Activated naive CD4-positive, alpha-beta T cell treated with anti-CD3 and anti-CD28 coated beads, Interleukin-2, amount 10 ng/mL, durations not matched to agents 7 days and 5 days (primary cell): Measurements from ENCODE around the gene RNF121.

ENCODE experiments used
- CTCF ChIA-PET: fragments of 350-600 bp; sonication (Branson Sonifier 250); formaldehyde crosslinking; loops from one replicate; lab custom pipeline; 2021; ENCODE audit warnings: antibody characterized with exemption; lab: Charles Lee
- DNase-seq: peaks from one replicate; pipeline ENCODE4 v3.0.0-alpha.2; 2020
- H3K27ac Mint-ChIP-seq: one replicate; pipeline ENCODE4 v1.8.0; 2021; ENCODE audit warnings: mild to moderate bottlenecking, moderate library complexity, mixed read lengths
- H3K27me3 Mint-ChIP-seq: one replicate; pipeline ENCODE4 v1.8.0; 2021; ENCODE audit warnings: mild to moderate bottlenecking, mixed read lengths
- H3K36me3 Mint-ChIP-seq: one replicate; pipeline ENCODE4 v1.8.0; 2021; ENCODE audit warnings: mixed read lengths
- H3K4me1 Mint-ChIP-seq: one replicate; pipeline ENCODE4 v1.8.0; 2021; ENCODE audit warnings: mixed read lengths
- H3K4me3 Mint-ChIP-seq: one replicate; pipeline ENCODE4 v1.8.0; 2021; ENCODE audit warnings: mild to moderate bottlenecking, moderate library complexity, mixed read lengths
- H3K9me3 Mint-ChIP-seq: one replicate; pipeline ENCODE4 v1.8.0; 2021; ENCODE audit warnings: mixed read lengths

The RNF121 gene

GRCh38 chr11:71949034-71949433, 20.2 kb downstream of the RNF121 start:
- CTCF ChIA-PET: no interaction called here
- Mint-ChIP-seq H3K4me1 (peaks cover 7% of the 10 kb centered on the region), H3K36me3 (no peaks in the 10 kb centered on the region), H3K9me3 (no peaks in the 10 kb centered on the region), H3K27me3 (no peaks in the 10 kb centered on the region), H3K27ac (no peak overlapping the region), H3K4me3 (no peak overlapping the region)
- DNase-seq: no peak

GRCh38 chr11:71951741-71952310, 23.0 kb downstream of the RNF121 start:
- CTCF ChIA-PET: no interaction called here
- H3K4me3 Mint-ChIP-seq: no peak overlapping the region
- H3K9me3 Mint-ChIP-seq: no peaks in the 10 kb centered on the region
- H3K4me1 Mint-ChIP-seq: peaks cover 7% of the 10 kb centered on the region
- no peak overlapping the region for H3K27ac Mint-ChIP-seq
- H3K27me3 Mint-ChIP-seq: no peaks in the 10 kb centered on the region
- no peaks in the 10 kb centered on the region for H3K36me3 Mint-ChIP-seq
- no peak for DNase-seq

- H3K27ac Mint-ChIP-seq: no peak overlapping the region
- CTCF ChIA-PET: no interaction called here
- no peak for DNase-seq
- no peaks in the 10 kb centered on the region for H3K4me1 Mint-ChIP-seq
- H3K9me3 Mint-ChIP-seq: no peaks in the 10 kb centered on the region
- H3K4me3 Mint-ChIP-seq: no peak overlapping the region
- H3K27me3 Mint-ChIP-seq: no peaks in the 10 kb centered on the region
- peaks cover 7% of the 10 kb centered on the region for H3K36me3 Mint-ChIP-seq
These were observed 27.1 kb downstream of the RNF121 start for GRCh38 chr11:71955898-71956456.

GRCh38 chr11:71962428-71963038, 33.7 kb downstream of the RNF121 start:
- Mint-ChIP-seq H3K27ac (no peak overlapping the region), H3K4me1 (peaks cover 5% of the 10 kb centered on the region), H3K9me3 (no peaks in the 10 kb centered on the region), H3K4me3 (no peak overlapping the region), H3K27me3 (no peaks in the 10 kb centered on the region), H3K36me3 (peaks cover 20% of the 10 kb centered on the region)
- DNase-seq: no peak
- CTCF ChIA-PET: no interaction called here

GRCh38 chr11:71963468-71963867, 34.6 kb downstream of the RNF121 start:
- DNase-seq: no peak
- no peaks in the 10 kb centered on the region for H3K27me3 Mint-ChIP-seq
- CTCF ChIA-PET: interaction anchor here (3.6 kb wide), 1 partner anchor 14 kb away, joined by 18 read pairs; no protein-coding TSS in a partner anchor
- no peaks in the 10 kb centered on the region for H3K9me3 Mint-ChIP-seq
- H3K36me3 Mint-ChIP-seq: peaks cover 22% of the 10 kb centered on the region
- no peak overlapping the region for H3K4me3 Mint-ChIP-seq
- peaks cover 5% of the 10 kb centered on the region for H3K4me1 Mint-ChIP-seq
- H3K27ac Mint-ChIP-seq: no peak overlapping the region

GRCh38 chr11:71964641-71965040, 35.8 kb downstream of the RNF121 start:
- H3K36me3 Mint-ChIP-seq: peaks cover 23% of the 10 kb centered on the region

GRCh38 chr11:71971680-71972079, 42.8 kb downstream of the RNF121 start:
- H3K9me3 Mint-ChIP-seq: no peaks in the 10 kb centered on the region
- CTCF ChIA-PET: no interaction called here
- DNase-seq: no peak
- no peaks in the 10 kb centered on the region for H3K4me1 Mint-ChIP-seq
- no peak overlapping the region for H3K27ac Mint-ChIP-seq
- H3K36me3 Mint-ChIP-seq: peaks cover 9% of the 10 kb centered on the region
- no peaks in the 10 kb centered on the region for H3K27me3 Mint-ChIP-seq
- no peak overlapping the region for H3K4me3 Mint-ChIP-seq

More at GRCh38 chr11:71964641-71965040, 35.8 kb downstream of the RNF121 start:
- no peak for DNase-seq
- Mint-ChIP-seq H3K27me3 (no peaks in the 10 kb centered on the region), H3K4me1 (peaks cover 5% of the 10 kb centered on the region), H3K9me3 (no peaks in the 10 kb centered on the region), H3K27ac (peak overlapping the region; percentile 49), H3K4me3 (no peak overlapping the region)
- CTCF ChIA-PET: interaction anchor here (0.6 to 3.6 kb wide), 3 partner anchors 10 to 761 kb away, joined by 3 to 18 read pairs (median 3); no protein-coding TSS in a partner anchor

GRCh38 chr11:71976551-71976950, 47.7 kb downstream of the RNF121 start:
- Mint-ChIP-seq H3K36me3 (peaks cover 4% of the 10 kb centered on the region), H3K4me1 (no peaks in the 10 kb centered on the region), H3K9me3 (no peaks in the 10 kb centered on the region), H3K27me3 (no peaks in the 10 kb centered on the region), H3K27ac (no peak overlapping the region), H3K4me3 (no peak overlapping the region)
- DNase-seq: no peak
- CTCF ChIA-PET: interaction anchor here (0.8 to 3.9 kb wide), 21 partner anchors 11 to 458 kb away, joined by 3 to 39 read pairs (median 9); partner anchors contain the start of genes CLPB and IL18BP

- no peak overlapping the region for H3K27ac Mint-ChIP-seq
- H3K27me3 Mint-ChIP-seq: no peaks in the 10 kb centered on the region
- CTCF ChIA-PET: interaction anchor here (0.9 to 3.9 kb wide), 29 partner anchors 11 to 458 kb away, joined by 3 to 39 read pairs (median 5); partner anchors contain the start of genes CLPB and IL18BP
- no peak overlapping the region for H3K4me3 Mint-ChIP-seq
- peaks cover 6% of the 10 kb centered on the region for H3K36me3 Mint-ChIP-seq
- no peaks in the 10 kb centered on the region for H3K4me1 Mint-ChIP-seq
- no peak for DNase-seq
- H3K9me3 Mint-ChIP-seq: no peaks in the 10 kb centered on the region
These were observed 48.2 kb downstream of the RNF121 start for GRCh38 chr11:71977090-71977489.

- no peaks in the 10 kb centered on the region for H3K27me3 Mint-ChIP-seq
- no peak overlapping the region for H3K4me3 Mint-ChIP-seq
- no peaks in the 10 kb centered on the region for H3K9me3 Mint-ChIP-seq
- no peak overlapping the region for H3K27ac Mint-ChIP-seq
- H3K36me3 Mint-ChIP-seq: peaks cover 8% of the 10 kb centered on the region
- no peaks in the 10 kb centered on the region for H3K4me1 Mint-ChIP-seq
- DNase-seq: peak; percentile 72
- CTCF ChIA-PET: interaction anchor here (0.6 to 3.9 kb wide), 30 partner anchors 10 to 467 kb away, joined by 3 to 39 read pairs (median 5); partner anchors contain the start of genes CLPB and IL18BP
These were observed 49.0 kb downstream of the RNF121 start for GRCh38 chr11:71977743-71978418.

GRCh38 chr11:71979094-71979493, 50.2 kb downstream of the RNF121 start:
- no peak for DNase-seq
- peaks cover 14% of the 10 kb centered on the region for H3K36me3 Mint-ChIP-seq
- CTCF ChIA-PET: interaction anchor here (0.8 to 3.9 kb wide), 12 partner anchors 9 to 454 kb away, joined by 3 to 39 read pairs (median 14); partner anchors contain the start of gene IL18BP
- H3K4me1 Mint-ChIP-seq: no peaks in the 10 kb centered on the region
- no peaks in the 10 kb centered on the region for H3K27me3 Mint-ChIP-seq
- H3K4me3 Mint-ChIP-seq: no peak overlapping the region
- H3K9me3 Mint-ChIP-seq: no peaks in the 10 kb centered on the region
- H3K27ac Mint-ChIP-seq: no peak overlapping the region

DNA sequence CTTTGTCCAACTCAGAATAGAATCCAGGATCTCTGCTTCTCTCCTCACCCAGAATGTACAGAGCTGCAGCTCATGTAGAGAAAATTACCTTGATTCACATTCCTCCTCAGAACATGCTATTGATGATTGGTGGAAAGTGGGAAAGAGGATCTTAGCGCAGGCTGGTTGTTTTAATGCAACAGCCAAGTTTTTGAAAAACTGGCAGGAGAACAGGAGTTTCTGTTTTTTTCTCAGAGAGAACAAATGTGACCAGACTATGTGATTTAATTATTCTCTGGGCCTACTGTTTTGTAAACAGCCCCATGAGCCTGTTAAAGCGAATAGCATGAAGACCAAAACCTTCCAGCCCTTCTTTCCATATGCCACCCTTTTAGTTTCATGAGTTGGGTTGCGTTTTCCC, 50.8 kb downstream of the RNF121 start:
- Mint-ChIP-seq H3K4me1 (no peaks in the 10 kb centered on the region), H3K27ac (no peak overlapping the region), H3K36me3 (peaks cover 14% of the 10 kb centered on the region), H3K27me3 (no peaks in the 10 kb centered on the region), H3K9me3 (no peaks in the 10 kb centered on the region), H3K4me3 (no peak overlapping the region)
- no peak for DNase-seq
- CTCF ChIA-PET: interaction anchor here (0.8 to 3.9 kb wide), 7 partner anchors 35 to 453 kb away, joined by 3 to 32 read pairs (median 21); no protein-coding TSS in a partner anchor

DNA sequence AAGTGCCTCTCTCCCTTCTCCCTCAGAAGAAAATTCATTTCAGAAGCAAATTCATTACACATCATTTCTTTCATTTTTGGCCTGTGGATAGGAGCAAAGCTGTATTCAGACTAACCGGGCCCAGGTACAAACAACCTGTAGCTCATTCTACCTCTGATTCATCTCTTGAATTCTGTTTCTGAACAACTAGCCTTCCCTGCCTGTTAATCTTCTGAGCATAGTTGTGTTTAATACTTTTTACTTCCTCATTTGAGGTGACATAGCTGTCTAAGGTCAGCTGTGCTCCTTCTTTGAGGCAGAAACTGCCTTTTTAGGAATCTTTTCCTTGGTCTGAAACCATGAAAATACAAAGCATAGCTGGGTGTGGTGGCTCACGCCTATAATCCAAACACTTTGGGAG, 57.3 kb downstream of the RNF121 start:
- CTCF ChIA-PET: interaction anchor here (0.6 to 6.0 kb wide), 5 partner anchors 9 to 198 kb away, joined by 3 to 39 read pairs (median 4); no protein-coding TSS in a partner anchor
- peaks cover 8% of the 10 kb centered on the region for H3K4me1 Mint-ChIP-seq
- H3K4me3 Mint-ChIP-seq: no peak overlapping the region
- H3K27me3 Mint-ChIP-seq: no peaks in the 10 kb centered on the region
- H3K36me3 Mint-ChIP-seq: peaks cover 12% of the 10 kb centered on the region
- no peaks in the 10 kb centered on the region for H3K9me3 Mint-ChIP-seq
- DNase-seq: no peak
- H3K27ac Mint-ChIP-seq: no peak overlapping the region

DNA sequence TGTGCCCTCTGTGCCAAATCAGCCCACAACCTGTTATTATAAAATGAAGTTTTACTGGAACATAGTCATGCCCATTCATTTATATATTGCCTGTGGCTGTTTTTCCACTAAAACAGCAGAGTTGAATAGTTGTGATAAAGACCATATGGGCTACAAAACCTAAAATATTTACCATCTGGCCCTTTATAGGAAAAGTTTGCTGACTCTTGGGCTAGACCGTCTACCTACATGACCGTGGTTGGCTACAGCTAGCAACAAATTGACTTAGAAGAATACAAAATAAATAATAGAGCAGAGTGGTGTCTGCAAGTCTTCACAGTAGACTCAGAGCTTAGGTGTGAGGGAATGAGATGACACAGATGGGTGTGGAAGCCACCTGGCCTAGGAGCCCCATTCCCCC, 58.7 kb downstream of the RNF121 start:
- CTCF ChIA-PET: interaction anchor here (1.0 to 6.0 kb wide), 3 partner anchors 10 to 196 kb away, joined by 4 to 39 read pairs (median 8); no protein-coding TSS in a partner anchor
- Mint-ChIP-seq H3K9me3 (no peaks in the 10 kb centered on the region), H3K36me3 (peaks cover 10% of the 10 kb centered on the region), H3K27ac (no peak overlapping the region), H3K27me3 (no peaks in the 10 kb centered on the region), H3K4me1 (peaks cover 10% of the 10 kb centered on the region), H3K4me3 (no peak overlapping the region)
- no peak for DNase-seq
